GM19240 (cell line): ENCODE measurements around the gene SSBP3.
"Not testable (repeated sequence)": the region's sequence is repeated elsewhere in the genome, so short reads cannot be mapped to it uniquely, and the experiment has no call there.

Experiments used
- DNase-seq: peaks from one replicate; pipeline ENCODE4 v3.0.0; 2011; ENCODE audit warnings: low spot score; ENCODE audit not compliant: insufficient read length

The SSBP3 gene

DNA sequence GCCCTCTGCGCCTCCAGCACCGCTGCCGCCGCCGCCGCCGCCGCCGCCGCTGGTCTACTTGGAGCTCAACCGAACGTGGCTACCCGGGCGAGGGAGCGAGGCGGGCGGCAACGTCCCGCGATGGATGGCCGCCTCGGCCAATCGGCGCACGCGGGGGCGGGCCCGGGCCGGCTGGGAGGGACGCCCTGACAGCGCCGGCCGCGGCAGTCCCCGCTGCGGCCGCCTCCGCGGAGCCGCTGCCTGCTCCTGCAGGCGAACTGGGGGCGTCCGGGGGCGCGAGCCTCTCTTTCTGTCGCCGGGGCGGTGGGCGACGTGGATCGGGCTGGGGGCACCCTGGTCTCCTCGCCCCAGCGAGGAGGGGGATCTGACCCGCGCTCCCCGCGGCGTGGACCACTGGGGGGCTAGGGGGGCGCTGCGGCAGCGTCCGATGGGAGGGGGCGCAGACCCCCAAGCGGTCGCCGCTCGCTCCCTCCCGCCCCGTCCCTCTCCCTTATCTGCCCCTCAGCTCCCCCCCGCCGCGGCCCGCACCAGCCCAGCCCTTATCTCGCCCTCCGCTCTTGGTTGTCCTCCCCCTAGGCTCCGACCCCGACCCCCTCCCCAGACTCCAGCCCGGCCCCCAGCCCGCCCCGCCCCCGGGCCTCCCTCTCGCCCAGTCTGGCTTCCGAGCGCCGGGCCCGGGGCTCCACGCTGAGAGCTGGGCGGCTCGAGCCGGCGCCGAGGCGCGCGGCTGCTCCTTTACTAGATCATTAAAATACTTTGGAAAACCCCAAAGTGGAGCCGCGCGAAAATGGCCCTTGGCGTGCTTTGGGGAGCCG, at the start of gene SSBP3:
TSS of gene SSBP3 (minus strand) at position 56 of the 815 bp plus-strand sequence.
- DNase-seq: peak; percentile 88

DNA sequence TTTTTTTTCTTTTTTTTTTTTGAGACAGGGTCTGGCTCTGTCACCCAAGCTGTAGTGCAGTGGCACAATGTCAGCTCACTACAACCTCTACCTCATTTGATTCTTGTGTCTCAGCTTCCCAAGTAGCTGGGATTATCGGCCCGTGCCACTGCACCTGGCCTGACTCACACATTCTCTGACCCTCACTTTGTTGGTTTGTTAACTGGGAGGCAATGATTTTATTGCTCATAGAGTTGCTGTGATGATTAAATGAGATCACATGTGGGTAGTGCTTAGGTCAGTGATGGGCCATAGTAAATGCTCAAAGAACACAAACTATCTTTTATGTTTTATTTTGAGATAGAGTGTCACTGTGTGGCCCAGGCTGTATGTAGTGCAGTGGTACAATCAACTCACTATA, 47.3 kb upstream of the SSBP3 start:
- no peak for DNase-seq

DNA sequence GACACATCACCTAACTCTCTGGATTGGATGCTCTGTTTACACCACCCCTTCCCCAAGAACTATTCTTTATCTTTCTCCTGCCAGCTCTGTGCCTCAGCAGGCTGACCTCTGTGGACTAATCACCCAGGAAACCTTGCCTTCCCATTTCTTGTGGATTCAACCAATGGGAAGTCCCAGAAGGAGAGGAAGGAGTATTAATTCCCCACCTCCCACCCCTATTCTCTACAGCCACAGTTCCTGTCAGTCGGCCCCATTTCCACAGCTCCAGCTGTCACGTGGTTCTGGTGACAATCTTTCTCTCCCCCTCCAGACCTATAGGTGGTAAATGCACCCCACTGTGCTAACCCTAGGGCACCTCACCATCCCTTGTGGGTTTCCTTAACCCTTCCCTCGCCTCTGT, 46.8 kb upstream of the SSBP3 start:
- no peak for DNase-seq

DNA sequence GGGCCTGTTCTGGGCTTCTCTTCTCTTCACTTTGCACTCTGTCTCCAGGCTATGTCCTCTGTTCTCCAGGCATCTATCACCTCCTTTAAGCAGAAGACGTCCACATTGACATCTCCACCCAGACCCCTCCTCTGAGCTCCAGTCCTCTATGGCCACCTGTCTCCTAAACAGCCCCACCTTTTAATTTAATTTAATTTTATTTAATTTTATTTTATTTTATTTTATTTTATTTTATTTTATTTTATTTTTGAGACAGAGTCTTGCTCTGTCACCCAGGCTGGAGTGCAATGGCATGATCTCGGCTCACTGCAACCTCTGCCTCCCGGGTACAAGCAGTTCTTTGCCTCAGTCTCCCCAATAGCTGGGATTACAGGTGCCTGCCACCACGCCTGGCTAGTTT, 43.2 kb upstream of the SSBP3 start:
- DNase-seq: not testable (repeated sequence)

DNA sequence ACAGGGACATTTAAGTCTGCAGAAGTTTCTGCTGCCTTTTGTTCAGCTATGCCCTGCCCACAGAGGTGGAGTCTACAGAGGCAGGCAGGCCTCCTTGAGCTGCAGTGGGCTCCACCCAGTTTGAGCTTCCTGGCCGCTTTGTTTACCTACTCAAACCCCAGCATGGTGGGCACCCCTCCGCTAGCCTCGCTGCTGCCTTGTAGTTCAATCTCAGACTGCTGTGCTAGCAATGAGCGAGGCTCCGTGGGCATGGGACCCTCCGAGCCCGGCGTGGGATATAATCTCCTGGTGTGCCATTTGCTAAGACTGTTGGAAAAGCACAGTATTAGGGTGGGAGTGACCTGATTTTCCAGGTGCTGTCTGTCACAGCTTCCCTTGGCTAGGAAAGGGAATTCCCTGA, 42.6 kb upstream of the SSBP3 start:
- DNase-seq: not testable (repeated sequence)

DNA sequence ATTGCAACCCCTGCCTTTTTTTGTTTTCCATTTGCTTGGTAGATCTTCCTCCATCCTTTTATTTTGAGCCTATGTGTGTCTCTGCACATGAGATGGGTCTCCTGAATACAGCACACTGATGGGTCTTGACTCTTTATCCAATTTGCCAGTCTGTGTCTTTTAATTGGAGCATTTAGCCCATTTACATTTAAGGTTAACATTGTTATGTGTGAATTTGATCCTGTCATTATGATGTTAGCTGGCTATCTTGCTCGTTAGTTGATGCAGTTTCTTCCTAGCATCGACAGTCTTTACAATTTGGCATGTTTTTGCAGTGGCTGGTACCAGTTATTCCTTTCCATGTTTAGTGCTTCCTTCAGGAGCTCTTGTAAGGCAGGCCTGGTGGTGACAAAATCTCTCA, 40.9 kb upstream of the SSBP3 start:
- DNase-seq: not testable (repeated sequence)

DNA sequence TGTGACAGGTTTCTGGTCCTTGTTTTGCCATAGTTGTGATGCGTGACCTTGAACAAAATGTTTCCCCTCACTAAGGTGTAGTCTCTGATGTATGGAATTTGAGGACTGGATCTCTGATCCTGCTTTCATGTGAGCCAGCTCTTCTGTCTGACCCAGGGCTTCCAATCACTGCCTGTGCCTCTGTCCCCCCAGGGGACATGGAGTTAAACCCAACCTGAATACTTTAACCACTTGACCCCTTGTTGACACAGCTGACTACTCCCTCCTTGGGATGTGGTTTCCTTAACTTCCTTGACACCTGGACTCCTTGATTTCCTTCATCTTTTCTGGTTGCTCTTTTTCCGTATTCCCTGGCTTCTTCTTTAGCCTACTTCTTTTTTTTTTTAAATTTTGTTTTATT, 36.0 kb upstream of the SSBP3 start:
- no peak for DNase-seq

DNA sequence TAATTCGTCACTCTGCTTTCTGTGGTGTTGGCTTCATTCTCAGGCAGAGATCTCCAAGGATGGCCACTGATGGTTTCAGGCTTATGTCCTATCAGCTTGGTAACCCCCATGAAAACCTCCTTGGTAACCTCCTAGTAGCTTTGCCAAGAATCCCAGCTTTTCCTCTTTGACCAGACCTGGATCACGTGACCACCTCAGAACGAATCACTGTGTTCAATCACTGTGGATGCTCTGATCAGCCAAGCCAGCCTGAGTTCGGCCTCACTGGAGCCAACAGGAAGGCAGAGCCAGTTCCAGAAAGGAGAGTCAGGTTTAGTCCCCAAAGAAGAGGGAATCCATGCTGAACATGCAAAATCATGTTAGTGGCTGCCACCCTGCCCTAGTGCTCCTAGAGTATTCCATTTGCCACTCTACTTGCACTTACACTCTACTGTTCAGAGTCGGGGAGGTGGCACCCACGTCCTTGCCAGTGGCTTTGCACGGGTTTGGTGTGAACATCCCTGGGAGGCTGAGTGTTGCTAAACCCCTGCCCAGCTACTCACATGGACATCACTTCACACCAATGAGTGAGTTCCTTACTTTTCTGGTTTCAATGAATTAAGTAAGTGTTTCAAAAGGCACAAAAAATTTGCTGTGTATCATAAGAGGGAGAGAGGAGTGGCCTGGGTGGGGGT, 33.5 kb upstream of the SSBP3 start:
- no peak for DNase-seq

DNA sequence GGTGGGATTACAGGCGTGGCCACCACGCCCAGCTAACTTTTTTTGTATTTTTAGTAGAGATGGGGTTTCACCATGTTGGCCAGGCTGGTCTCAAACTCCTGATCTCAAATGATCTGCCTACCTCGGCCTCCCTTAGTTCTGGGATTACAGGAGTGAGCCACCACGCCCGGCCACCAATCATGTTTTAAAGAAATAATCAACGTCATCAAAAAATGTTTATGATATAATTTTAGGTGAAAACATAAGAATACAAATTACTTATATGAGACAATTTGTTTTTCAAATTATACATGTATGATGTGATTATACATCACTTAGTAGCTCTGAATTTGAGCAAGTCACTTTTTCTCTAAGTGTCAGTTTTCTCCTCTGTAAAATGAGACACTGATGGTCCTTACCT, 31.6 kb upstream of the SSBP3 start:
- DNase-seq: no peak

DNA sequence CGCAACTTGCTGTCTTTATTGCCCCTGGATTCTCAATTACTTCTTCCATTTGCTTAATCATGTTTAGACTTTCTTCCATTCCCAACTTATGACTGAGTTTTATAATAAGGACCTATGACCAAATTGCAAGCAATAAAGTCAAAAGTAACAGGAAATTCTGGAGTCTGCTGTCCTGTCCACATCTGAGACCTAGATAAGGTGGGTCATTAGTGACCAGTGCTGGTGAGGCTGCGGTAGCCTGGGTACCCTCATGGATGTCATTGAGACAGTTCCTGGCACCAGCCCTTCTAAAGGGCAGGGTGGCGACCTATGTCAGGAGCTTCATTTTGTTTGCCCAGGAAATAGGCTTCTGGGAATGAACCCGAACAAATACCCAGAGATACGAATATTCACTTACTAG, 30.6 kb upstream of the SSBP3 start:
- DNase-seq: no peak

DNA sequence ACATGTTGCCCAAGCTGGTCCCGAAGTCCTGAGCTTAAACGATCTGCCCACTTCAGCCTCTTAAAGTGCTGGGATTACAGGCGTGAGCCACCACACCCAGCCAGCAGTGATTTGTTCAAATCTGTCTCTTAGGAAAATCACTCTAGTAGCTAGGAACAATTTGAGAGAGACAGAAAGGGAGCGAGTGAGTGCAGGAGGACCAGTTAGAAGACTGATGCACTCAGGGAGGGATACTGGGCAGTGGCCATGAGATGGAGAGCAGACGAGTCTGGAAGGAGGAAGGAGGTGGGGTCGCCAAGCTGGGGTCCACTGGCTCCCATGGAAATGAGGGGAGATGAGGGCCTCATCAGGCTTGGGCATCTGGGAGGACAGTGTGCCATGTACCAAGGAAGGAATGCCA, 23.6 kb upstream of the SSBP3 start:
- DNase-seq: no peak

DNA sequence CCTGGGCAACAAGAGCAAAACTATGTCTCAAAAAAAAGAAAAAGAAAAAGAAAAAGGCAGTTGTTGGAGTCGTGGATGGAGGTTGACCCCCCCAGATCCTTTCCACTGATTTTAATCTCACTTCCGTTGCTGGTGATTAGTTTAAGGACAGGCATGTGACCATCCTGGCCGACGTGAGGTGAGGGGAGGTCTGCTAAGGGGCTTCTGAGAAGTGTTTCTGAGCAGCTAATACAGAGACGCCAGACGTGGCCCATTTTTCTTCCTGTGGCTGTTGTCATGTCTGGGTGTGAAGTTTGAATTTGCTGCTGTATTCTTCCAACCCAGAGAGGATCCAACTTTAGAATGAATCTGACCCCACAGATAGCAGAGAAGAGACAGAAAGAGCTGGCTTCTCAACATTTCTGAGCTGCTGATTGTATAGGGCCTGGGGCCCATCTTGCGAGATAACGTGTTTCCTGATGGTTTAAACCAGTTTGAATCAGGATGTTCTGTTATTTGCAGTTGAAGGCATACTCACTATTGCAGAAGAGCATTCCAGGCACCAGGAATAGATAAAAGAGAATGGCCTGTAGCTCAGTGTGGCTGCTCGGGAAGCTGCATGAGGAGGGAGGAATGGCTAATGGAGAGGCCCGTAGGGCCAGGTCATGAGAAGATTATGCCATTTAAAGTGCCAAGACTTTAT, 22.8 kb upstream of the SSBP3 start:
- no peak for DNase-seq

DNA sequence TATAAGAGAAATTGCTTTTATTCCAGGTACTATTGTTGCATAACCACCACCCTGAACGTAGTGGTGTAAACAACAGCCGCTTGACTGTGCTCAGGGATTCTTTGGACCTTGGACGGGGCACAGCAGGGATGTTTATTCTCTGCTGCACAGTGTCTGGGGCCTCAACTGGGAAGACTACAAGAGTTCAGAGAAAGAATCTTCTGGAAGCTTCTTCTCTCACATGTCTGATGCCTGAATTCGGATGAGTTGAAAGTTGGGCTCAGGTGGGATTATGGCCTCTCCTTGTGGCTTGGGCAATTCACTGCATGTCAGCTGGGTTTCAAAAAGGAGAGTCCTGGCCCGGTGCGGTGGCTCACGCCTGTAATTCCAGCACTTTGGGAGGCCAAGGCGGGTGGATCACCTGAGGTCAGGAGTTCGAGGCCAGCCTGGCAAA, 19.0 kb upstream of the SSBP3 start:
- DNase-seq: no peak

DNA sequence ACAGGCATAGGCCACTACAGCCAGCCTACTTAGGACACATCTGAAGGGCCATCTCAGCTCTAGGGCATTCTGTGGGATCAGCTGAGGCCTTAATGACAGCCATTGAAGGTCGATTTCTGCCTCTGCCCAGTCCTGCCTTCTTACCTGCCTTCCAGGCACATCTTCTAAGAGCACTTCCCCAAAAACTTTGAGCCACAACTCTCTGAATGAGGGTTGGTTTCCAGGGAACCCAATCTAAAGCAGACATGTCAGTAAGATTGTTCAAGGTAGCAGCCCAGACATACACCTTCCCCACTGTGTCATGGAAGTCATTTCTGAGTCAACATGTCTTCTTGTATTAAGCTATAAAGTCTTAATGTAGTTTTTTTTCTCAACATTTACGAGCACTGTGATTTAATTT, 18.2 kb upstream of the SSBP3 start:
- no peak for DNase-seq

DNA sequence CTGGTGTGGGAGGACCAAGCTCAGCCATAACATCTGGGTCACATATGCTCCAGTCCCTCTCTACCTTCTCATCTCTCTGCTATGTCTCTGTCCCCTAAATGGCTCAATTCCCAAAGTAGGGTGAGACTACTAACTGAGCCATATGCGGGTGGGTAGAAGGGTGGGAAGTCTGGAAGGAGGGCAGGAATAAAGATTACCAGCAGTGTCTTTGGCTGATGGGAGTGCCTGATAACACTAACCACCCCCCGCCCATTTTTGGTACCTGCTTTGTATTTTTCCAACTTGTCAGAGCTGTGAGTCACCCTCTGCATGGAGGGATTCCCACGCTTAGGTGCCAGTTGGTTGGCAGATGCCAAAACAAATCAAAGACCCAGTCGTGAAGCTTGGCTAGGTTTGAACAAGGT, 14.9 kb upstream of the SSBP3 start:
- no peak for DNase-seq

DNA sequence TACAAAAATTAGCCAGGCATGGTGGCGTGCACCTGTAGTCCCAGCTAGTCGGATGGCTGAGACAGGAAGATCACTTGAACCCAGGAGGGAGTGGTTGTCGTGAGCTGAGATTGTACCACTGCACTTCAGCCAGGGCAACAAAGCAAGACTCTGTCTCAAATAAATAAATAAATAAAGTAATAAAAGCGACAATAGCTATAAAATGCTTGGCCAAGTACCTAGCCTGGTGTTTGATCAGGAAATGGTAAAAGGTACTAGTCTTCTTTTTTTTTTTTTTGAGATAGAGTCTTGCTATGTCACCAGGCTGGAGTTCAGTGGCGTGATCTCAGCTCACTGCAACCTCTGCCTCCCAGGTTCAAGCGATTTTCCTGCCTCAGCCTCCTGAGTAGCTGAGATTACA, 12.4 kb upstream of the SSBP3 start:
- DNase-seq: not testable (repeated sequence)

DNA sequence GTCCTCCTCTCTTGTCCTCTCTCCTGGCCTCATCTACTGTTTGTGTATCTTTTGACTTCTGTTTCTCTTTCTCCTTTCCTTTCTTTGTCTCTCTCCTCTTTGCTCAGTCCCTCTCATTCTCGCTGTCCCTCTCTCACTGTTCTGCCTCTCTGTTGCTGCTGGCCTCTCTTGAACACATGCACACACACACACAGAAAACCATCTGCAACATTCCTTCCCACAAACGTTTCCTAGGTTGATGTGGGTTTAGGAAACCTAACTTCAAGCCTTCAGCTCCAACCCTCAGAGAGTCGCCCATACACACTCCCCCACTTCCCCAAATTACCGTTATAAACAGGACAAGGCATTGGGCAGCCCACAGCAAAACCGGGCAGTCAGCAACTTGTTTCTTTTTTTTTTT, 10.9 kb upstream of the SSBP3 start:
- no peak for DNase-seq

DNA sequence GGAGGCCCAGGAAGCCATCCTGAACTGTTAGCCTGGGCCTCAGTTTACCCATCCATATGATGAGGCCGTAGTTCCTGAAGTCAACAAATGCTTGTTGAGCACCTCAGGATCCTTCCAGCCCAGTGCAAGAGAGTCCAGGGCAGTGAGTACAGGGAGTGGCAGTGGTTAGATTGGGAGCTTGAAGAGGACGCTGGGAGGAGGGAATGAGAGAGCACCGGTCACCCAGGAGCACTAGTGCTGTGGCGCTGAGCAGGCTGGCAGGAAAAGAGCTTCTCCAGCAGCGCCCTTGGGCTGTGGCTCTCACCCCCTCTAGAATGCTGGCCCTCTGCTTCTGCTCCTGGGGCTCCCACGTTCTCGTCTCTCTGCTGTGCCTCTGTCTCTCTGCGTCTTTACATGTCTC, 10.2 kb upstream of the SSBP3 start:
- no peak for DNase-seq

DNA sequence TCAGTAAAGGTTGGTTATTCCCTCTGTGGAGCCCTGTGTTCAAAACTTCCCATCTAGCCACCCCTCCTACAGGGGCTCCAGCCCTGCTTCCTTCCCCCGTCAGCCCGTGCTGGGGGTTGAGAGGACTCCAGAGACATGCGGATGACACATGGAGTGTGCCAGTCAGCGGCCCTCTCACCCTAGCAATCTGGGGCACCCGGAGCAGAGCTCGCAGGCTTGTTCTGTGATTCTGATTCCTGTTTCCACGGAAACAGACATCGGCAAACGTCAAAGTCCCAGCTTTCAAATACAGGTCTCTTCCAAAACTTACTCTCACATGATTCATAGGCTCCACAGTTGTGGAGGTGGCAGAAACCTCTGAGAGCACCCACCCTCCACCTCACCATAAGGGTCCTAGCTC, 9.8 kb upstream of the SSBP3 start:
- DNase-seq: no peak

DNA sequence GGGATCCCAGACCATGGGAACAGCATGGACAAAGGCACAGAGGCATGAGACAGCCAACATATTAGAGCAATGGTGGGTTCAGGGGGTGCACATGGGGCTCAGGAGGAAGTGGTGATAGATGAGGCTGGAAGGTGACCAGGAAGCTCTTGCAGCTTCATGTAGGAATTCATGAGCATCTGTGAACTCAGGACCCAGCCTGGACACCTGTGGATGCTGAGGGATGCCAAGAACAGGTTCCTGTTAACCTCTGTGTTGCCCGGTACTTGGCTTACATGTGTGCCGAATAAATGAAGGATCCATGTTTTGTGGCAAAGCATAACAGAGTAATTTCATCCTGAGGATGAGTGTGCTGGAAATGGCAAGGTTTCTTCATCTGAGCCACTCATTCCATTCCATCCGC, 9.3 kb upstream of the SSBP3 start:
- no peak for DNase-seq

DNA sequence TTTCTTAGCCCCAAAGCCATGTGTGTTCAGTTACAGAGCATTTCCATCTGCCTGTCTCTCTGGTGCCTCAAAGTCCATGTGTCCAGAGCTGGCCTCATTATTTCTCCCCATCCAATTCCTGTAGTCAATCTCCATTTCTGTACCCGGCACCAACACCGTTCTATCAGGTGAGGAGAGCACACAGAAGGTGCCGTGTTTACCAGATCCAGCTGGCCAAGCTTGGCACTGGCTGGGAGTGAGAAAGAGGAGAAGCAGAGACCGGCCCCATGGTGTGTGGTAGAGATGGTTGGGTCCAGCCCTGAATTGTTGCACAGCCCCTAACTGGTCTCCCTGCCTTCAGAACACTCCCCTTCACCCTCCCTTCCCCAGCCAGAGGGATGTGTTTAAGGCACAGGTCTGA, 7.5 kb upstream of the SSBP3 start:
- no peak for DNase-seq

DNA sequence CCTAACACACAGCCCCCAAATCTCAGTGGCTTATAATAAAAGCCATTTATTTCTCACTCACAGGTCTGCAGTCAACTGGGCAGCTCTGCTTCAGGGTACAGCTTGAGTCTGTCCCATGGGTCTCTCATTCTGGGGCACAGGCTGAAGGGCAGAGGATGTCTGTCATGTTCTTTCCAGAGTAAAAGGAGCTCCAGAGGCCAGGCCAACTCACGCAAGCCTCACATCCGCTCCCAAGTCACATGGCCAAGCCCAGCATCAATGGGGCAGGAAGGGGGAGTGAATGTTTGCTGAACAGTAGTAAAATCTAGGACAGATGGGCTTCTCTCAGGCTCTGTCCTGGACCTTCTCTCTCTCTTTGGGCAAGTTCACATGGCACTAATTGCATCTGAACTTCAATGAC, 7.1 kb upstream of the SSBP3 start:
- no peak for DNase-seq

DNA sequence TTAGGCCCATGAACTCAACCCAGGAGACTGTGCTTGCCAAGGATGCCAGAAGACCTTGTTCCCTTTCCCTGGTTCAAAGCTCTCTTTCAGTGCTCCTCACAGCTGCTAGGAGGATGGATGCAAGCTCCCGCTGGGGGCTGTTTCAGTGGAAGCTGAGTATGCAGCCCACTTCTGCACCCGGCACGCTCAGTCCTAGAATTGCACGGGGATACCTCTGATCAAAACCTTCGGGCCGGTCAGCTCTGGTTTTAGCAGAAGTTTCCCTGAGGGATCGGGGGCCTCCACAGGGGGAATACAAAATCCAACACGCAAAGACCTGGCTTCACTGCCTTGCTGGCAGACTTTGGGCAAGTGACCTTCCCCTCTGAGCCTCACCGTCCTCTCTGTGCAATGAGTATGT, 4.2 kb upstream of the SSBP3 start:
- DNase-seq: no peak
